ENCODE data around the gene PMF1.

DNA sequence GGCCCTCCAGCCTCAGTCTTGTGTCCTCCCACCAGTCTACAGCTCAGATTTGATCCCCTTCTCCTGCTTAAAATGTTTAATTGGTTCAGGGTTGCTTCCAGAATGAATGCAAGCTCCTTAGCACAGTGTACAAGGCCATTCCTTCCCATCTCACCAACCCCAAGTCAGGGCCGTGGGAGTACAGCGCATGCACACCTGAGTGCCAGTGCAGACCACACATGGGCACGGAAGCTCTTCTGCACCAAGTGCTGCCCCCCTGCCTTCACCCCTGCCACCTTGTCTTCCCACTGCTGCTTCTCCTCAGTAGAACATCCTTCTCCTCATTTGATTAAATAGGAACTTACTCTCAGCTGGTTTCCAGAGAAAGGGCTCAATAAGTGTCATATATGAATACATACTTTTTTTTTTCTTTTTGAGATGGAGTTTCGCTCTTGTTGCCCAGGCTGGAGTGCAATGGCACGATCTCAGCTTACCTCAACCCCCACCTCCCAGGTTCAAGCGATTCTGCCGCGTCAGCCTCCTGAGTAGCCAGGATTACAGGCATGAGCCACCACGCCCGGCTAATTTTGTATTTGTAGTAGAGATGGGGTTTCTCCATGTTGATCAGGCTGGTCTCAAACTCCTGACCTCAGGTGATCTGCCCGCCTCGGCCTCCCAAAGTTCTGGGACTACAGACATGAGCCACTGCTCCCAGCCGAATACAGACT lies 9.3 kb downstream of the PMF1 start:
- TF ChIP-seq, protein P1, sequence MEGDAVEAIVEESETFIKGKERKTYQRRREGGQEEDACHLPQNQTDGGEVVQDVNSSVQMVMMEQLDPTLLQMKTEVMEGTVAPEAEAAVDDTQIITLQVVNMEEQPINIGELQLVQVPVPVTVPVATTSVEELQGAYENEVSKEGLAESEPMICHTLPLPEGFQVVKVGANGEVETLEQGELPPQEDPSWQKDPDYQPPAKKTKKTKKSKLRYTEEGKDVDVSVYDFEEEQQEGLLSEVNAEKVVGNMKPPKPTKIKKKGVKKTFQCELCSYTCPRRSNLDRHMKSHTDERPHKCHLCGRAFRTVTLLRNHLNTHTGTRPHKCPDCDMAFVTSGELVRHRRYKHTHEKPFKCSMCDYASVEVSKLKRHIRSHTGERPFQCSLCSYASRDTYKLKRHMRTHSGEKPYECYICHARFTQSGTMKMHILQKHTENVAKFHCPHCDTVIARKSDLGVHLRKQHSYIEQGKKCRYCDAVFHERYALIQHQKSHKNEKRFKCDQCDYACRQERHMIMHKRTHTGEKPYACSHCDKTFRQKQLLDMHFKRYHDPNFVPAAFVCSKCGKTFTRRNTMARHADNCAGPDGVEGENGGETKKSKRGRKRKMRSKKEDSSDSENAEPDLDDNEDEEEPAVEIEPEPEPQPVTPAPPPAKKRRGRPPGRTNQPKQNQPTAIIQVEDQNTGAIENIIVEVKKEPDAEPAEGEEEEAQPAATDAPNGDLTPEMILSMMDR (IDR thresholded peaks at IDR 0.05) = no peak
- no peak for TF ChIP-seq MAFK (IDR thresholded peaks at IDR 0.05; ENCODE audit: partially characterized antibody)

All from A549 (cell line).